Effector memory CD4-positive, alpha-beta T cell (primary cell): ENCODE measurements around the gene BRINP2.

Source experiments
- DNase-seq, 3 donors: peaks; one replicate each; pipeline ENCODE4 v3.0.0-alpha.2; 2020
- H3K27ac ChIP-seq: 2 replicates; pipeline ENCODE4 v1.7.0; 2013; ENCODE audit warnings: mild to moderate bottlenecking, low read length, moderate library complexity; ENCODE audit not compliant: insufficient read depth, poor library complexity, severe bottlenecking
- H3K27me3 ChIP-seq: replicated peaks from 2 replicates; pipeline ENCODE4 v1.7.0; 2013; ENCODE audit warnings: mild to moderate bottlenecking, low read length; ENCODE audit not compliant: insufficient read depth, control insufficient read depth, poor library complexity, severe bottlenecking
- H3K36me3 ChIP-seq: 2 replicates; pipeline ENCODE4 v1.7.0; 2013; ENCODE audit warnings: mild to moderate bottlenecking, low read length, moderate library complexity; ENCODE audit not compliant: control insufficient read depth, insufficient read depth
- H3K4me1 ChIP-seq: 2 replicates; pipeline ENCODE4 v1.7.0; 2013; ENCODE audit warnings: low read length, mild to moderate bottlenecking; ENCODE audit not compliant: control insufficient read depth, insufficient read depth, poor library complexity, severe bottlenecking
- H3K4me3 ChIP-seq: 2 replicates; pipeline ENCODE4 v1.7.0; 2013; ENCODE audit warnings: low read length, low read depth, mild to moderate bottlenecking; ENCODE audit not compliant: insufficient read depth, poor library complexity, severe bottlenecking
- H3K9me3 ChIP-seq: 2 replicates; pipeline ENCODE4 v1.7.0; 2013; ENCODE audit warnings: mild to moderate bottlenecking, low read length, moderate library complexity; ENCODE audit not compliant: control insufficient read depth

Gene BRINP2

DNA sequence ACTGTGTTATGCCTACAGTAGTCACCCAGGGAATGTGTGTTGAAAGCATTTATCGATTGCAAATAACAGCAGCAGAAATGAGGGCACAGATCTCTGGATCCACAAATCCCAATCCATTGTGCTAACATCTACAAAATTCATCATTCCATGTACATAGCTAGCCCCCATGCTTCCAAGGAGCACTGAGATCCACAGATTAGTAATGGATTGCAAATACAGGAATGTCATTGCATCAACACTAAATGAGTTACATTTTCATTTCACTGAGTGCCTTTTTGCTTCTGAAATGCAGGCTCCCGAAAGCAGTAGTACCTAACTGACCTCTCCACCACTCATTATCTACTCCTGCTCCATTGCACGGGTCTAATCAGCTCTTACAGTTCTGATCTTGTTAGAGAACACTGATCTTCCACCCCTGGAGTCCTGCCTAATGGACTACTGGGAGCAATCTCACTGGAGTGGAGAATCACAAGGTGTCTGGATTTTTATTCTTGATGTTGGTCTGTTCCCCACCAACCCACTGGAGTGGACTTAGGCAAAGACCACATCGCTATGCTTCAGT is 36.7 kb upstream of the BRINP2 start:
- H3K27ac ChIP-seq, result no peak overlapping the region
- H3K36me3 ChIP-seq, result no peaks in the 10 kb centered on the region
- no peaks in the 10 kb centered on the region for H3K9me3 ChIP-seq
- H3K4me3 ChIP-seq, result no peak overlapping the region
- H3K4me1 ChIP-seq, result no peaks in the 10 kb centered on the region
- no peak for DNase-seq
- no peaks in the 10 kb centered on the region for H3K27me3 ChIP-seq

DNA sequence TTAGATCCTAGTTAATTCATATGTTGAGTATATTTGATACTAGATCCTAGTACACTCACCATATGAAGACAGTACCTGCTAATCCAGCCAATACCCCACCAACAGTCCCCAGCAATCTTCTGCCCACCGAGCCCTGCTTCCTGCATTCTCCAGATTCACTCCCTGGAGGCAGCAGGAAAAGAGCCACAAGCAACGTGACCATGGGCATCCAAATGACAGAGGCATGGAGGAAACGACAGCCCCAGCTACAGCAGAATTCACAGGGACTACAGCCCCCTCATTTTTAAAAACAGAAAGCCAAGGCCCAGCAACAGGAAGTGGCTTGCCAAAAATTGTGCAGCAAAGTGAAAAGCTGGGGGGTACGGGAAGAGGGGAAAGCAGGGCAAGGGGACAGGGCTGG is 35.5 kb upstream of the BRINP2 start:
- H3K9me3 ChIP-seq, result no peaks in the 10 kb centered on the region
- no peak for DNase-seq
- H3K27ac ChIP-seq, result no peak overlapping the region
- no peaks in the 10 kb centered on the region for H3K27me3 ChIP-seq
- H3K4me3 ChIP-seq, result no peak overlapping the region
- H3K36me3 ChIP-seq, result no peaks in the 10 kb centered on the region
- no peaks in the 10 kb centered on the region for H3K4me1 ChIP-seq

DNA sequence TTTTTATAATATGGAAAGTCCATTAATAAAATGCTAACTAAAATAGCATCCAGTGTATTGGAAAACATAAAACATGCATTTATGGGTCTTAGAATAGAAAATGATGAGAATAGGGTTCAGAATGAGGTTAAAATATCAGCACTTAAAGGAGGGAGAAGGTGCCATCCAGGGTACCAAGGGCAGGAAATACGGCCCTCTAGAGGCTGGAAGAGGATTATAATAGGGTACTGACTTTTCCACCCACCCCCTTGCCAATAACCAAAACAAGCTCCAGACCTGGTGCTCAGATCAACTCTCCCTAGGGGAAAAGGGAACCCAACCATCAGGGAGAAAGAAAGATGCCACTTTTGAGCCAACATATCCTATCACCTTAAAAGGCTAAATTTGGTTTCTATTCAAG is 32.9 kb upstream of the BRINP2 start:
- H3K27me3 ChIP-seq, result no peaks in the 10 kb centered on the region
- no peaks in the 10 kb centered on the region for H3K9me3 ChIP-seq
- H3K27ac ChIP-seq, result no peak overlapping the region
- DNase-seq, result no peak
- no peaks in the 10 kb centered on the region for H3K4me1 ChIP-seq
- no peak overlapping the region for H3K4me3 ChIP-seq
- no peaks in the 10 kb centered on the region for H3K36me3 ChIP-seq

DNA sequence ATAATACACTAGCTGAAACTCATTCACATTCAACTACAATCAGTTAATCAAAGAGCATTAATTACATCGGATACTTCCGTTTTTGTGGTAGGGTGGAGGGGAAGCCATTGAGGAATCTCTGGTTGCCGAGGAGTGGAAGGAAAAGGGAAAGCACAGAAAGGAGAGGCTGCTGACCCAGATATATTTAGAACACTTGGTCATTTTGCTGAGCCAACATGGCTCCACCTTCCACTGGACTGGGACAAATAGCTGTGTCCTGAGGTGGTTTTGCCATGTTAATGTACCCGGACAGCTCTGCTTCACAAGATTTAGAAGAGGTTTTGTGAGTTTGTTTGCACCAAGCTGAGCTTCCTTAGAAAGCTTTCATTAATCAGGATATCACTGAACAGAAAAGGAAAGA is 32.4 kb upstream of the BRINP2 start:
- Histone ChIP-seq H3K4me1 (no peaks in the 10 kb centered on the region), H3K9me3 (no peaks in the 10 kb centered on the region), H3K27ac (no peak overlapping the region), H3K36me3 (no peaks in the 10 kb centered on the region), H3K4me3 (no peak overlapping the region), H3K27me3 (no peaks in the 10 kb centered on the region)
- DNase-seq, result no peak

DNA sequence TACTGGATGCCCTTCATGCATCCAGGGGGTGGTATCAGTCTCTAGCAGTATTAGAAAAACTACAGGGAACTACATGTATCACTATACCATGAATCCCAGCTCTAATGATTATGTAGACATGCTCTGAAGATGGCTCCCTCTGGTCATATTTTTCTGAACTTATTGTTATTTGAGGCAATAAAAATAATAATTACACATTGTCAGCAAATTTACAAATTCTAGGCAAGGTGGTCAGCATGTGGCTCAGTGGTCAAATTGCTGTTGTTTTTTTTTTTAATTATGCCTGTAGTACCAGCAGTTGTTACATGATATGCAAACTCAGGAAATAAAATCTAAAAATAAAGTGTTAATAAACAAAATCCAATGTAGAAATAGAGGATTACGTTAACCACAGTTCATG is 28.7 kb upstream of the BRINP2 start:
- no peak overlapping the region for H3K27ac ChIP-seq
- no peaks in the 10 kb centered on the region for H3K36me3 ChIP-seq
- DNase-seq, result no peak
- H3K4me1 ChIP-seq, result no peaks in the 10 kb centered on the region
- H3K27me3 ChIP-seq, result no peaks in the 10 kb centered on the region
- H3K4me3 ChIP-seq, result no peak overlapping the region
- no peaks in the 10 kb centered on the region for H3K9me3 ChIP-seq

DNA sequence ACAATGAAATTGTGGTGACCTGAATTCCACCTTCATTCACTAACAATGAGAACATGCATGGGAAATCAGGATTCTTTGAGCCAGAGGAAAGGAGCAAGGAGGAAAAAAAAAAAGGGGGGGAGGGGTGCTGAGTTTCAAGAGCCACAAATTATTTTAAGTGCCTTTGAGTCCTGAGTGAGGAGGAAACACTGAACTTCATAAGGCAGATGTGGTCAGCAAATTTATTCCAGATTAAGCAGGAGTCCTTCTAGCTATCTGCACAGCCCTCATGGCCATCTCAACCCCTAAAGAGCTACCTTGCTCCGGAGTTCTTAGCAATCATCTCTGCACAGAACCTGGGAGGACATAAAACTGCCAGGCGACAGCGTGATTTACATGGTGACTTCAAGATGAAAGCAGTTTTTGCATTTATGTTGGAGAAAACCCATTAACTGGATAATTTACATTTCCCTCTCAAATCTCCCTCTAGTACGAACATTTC is 27.9 kb upstream of the BRINP2 start:
- no peak for DNase-seq
- no peak overlapping the region for H3K4me3 ChIP-seq
- no peaks in the 10 kb centered on the region for H3K27me3 ChIP-seq
- no peaks in the 10 kb centered on the region for H3K36me3 ChIP-seq
- H3K27ac ChIP-seq, result no peak overlapping the region
- no peaks in the 10 kb centered on the region for H3K9me3 ChIP-seq
- H3K4me1 ChIP-seq, result no peaks in the 10 kb centered on the region

DNA sequence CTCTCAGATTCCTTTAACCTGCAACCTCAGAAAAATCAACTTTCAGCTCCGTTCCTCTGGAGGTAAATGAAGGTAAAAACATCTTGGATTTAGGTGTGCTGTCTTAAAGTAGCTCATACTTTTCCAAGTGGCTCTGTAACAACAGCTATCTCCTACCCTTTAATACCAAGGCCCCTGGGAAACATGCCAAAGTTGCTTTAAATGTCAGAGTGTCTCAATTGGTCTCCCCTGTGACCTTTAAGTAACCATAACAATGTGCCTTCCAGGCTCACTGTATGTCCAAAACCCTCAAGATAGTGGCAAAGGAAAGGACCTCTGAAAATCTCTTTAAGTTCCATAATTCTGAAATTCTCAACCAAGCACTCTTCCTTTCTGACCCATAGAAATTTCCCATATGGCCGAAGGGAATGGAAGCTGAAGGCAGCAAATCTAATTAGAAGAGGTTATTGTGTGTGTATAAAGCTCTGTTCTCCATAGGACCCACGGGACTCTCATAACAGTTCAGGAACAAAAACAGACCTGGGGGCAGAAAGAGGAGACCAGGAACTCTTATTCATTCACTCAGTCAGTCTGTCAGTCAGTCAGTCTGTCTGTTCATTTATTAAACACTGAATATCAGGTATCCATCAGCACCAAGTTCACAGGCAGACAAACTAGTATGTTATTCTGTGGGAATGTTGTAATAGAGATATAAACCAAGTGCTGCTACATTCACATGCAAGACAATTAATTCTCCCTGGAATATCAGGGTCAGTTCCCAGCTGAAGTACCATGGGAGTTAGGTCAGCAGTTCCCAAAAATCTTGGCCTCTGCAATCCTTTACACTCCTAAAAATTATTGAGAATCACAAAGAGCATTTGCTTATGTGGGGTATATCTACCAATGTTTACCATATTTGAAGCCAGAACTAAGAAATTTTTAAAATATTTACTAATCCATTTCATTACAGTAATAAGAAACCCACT is 25.4 kb upstream of the BRINP2 start:
- no peak overlapping the region for H3K4me3 ChIP-seq
- no peaks in the 10 kb centered on the region for H3K4me1 ChIP-seq
- no peak overlapping the region for H3K27ac ChIP-seq
- no peak for DNase-seq
- no peaks in the 10 kb centered on the region for H3K9me3 ChIP-seq
- H3K27me3 ChIP-seq, result no peaks in the 10 kb centered on the region
- no peaks in the 10 kb centered on the region for H3K36me3 ChIP-seq

DNA sequence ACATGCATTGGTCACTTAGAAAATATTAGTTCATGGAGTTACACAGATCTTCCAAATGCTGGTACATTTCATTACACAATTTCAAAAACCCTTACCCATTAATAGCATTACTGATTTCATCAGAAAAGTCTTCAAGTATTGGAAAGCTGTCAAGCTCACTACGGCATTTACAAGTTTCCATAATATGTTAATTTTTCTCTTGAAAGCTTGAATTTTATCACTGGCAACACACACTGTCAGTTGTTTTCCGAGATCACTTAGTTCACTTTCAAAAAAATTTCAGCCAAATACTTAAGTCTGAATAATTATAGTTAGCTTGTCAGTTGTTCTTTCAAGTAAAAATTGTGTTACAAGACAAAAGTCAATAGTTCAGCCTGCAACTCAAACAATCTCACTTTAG is 24.3 kb upstream of the BRINP2 start:
- no peaks in the 10 kb centered on the region for H3K36me3 ChIP-seq
- H3K4me3 ChIP-seq, result no peak overlapping the region
- DNase-seq, result no peak
- H3K27me3 ChIP-seq, result no peaks in the 10 kb centered on the region
- no peaks in the 10 kb centered on the region for H3K9me3 ChIP-seq
- no peak overlapping the region for H3K27ac ChIP-seq
- H3K4me1 ChIP-seq, result no peaks in the 10 kb centered on the region

DNA sequence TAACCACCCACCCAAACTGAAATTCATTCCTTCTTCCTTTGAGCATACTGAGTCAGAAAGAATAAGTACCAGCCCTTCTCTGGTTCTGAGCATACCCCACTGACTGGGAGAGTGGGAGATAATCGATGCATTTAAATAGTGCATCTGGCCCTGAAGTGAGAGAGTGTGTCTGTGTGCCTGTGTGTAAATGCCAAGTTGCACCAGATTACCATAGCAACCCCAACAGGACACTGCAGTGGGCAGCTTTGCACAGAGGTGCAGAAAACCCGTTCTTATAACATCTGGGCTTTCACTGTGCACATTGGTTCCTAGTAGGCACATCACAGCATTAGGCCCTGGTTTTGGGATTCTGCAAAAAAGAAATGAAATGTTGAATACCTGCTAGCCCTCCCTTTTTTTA is 8.5 kb upstream of the BRINP2 start:
- no peaks in the 10 kb centered on the region for H3K9me3 ChIP-seq
- H3K27me3 ChIP-seq, result peaks cover 4% of the 10 kb centered on the region

DNA sequence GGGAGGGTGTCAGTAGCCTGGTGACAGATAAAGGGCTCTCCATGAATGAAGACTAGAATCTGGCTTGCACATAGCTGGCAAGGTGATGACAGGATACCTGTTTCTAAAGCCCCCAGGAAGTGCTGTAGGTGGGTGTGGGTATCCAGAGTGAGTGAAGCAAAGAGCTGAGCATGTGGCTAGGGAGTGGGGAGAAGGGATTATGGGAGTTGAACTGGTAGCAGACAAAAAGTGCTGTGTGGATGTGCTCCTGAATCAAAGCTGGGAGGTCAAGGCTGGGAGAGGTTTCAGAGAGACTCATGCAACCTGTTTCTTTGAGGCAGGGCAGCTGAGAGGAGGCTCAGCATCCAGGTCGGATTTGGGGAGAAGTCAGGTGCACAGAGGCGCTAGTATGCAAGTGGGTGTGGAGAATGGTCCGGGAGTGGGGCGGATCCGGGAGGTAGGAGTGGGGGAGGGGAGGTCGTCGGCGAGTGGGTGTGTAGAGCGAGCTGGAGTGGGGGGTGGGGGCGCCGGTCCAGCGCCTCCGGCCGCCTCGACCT is 6.8 kb upstream of the BRINP2 start:
- H3K27me3 ChIP-seq, result peaks cover 4% of the 10 kb centered on the region

More for the DNA sequence above, 8.5 kb upstream of the BRINP2 start:
- Histone ChIP-seq H3K4me3 (no peak overlapping the region), H3K27ac (no peak overlapping the region), H3K4me1 (no peaks in the 10 kb centered on the region), H3K36me3 (no peaks in the 10 kb centered on the region)
- no peak for DNase-seq

More for the DNA sequence above, 6.8 kb upstream of the BRINP2 start:
- H3K36me3 ChIP-seq, result no peaks in the 10 kb centered on the region
- H3K4me1 ChIP-seq, result no peaks in the 10 kb centered on the region
- H3K9me3 ChIP-seq, result no peaks in the 10 kb centered on the region
- DNase-seq, result no peak
- H3K4me3 ChIP-seq, result no peak overlapping the region
- no peak overlapping the region for H3K27ac ChIP-seq
